C4-2B (cell line): ENCODE data around the gene XIRP2.

Experiments
- ZFX ChIP-seq: fragments of 450-650 bp; IDR thresholded peaks from 2 replicates; pipeline ENCODE4 v1.6.1; 2017
- TF ChIP-seq, protein P1 (sequence below): fragments of 450-650 bp; conservative IDR thresholded peaks from 2 replicates; pipeline ENCODE4 v1.5.1; 2017; ENCODE audit warnings: mild to moderate bottlenecking

GRCh38 chr2:167249197-167249596 is 360.9 kb downstream of the XIRP2 start:
- TF ChIP-seq, protein P1, sequence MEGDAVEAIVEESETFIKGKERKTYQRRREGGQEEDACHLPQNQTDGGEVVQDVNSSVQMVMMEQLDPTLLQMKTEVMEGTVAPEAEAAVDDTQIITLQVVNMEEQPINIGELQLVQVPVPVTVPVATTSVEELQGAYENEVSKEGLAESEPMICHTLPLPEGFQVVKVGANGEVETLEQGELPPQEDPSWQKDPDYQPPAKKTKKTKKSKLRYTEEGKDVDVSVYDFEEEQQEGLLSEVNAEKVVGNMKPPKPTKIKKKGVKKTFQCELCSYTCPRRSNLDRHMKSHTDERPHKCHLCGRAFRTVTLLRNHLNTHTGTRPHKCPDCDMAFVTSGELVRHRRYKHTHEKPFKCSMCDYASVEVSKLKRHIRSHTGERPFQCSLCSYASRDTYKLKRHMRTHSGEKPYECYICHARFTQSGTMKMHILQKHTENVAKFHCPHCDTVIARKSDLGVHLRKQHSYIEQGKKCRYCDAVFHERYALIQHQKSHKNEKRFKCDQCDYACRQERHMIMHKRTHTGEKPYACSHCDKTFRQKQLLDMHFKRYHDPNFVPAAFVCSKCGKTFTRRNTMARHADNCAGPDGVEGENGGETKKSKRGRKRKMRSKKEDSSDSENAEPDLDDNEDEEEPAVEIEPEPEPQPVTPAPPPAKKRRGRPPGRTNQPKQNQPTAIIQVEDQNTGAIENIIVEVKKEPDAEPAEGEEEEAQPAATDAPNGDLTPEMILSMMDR = no peak
- TF ChIP-seq ZFX = no peak
